HFF-Myc (cell line): Measurements from ENCODE around the gene BET1.

Source experiments
- DNase-seq: peaks from one replicate; pipeline ENCODE4 v3.0.0-alpha.2; 2011; ENCODE audit warnings: low read depth; ENCODE audit errors: extremely low read depth
- H3K4me3 ChIP-seq: replicated peaks from 2 replicates; pipeline ENCODE4 v1.5.1; 2011; ENCODE audit warnings: low read depth, mild to moderate bottlenecking, control low read depth, low read length
- TF ChIP-seq, protein P1 (sequence below): IDR thresholded peaks from 2 replicates; pipeline ENCODE4 v1.5.1; 2012; ENCODE audit warnings: mild to moderate bottlenecking, low read depth, low read length, control low read depth; ENCODE audit errors: missing control alignments

BET1 gene

DNA sequence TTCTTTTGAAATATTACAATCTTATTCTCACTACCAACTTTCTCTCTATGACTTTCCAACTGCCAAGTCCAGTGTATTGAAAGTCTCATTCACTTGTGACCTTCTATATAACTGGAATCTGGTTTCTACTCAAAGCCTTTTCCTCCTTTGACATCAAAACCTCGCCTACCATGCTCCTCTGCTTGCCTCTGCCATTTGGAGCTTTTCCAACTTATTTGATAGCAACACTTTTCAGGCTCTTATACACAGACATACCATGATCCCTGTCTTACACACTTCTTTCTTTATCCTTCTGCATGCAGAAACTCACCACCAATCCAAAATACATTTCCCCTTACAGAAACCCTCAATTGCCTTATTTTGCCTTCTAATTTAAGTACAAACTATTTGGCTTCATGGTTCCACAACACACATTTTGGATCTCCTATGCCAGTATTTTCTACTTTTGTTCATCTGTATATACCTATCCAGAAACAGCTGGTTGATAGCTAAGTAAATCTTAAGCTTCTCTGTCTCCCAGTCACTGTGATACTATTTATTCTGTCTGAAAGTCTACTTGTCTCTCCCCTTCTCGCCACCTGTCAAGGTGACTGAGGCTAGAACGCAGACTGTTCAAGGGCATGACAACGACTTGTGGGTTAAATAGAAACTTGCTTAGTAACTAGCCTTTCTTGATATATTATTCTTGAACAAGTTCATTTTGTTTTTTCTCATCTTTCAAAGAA, 60.2 kb downstream of the BET1 start:
- no peak overlapping the region for H3K4me3 ChIP-seq
- TF ChIP-seq, protein P1, sequence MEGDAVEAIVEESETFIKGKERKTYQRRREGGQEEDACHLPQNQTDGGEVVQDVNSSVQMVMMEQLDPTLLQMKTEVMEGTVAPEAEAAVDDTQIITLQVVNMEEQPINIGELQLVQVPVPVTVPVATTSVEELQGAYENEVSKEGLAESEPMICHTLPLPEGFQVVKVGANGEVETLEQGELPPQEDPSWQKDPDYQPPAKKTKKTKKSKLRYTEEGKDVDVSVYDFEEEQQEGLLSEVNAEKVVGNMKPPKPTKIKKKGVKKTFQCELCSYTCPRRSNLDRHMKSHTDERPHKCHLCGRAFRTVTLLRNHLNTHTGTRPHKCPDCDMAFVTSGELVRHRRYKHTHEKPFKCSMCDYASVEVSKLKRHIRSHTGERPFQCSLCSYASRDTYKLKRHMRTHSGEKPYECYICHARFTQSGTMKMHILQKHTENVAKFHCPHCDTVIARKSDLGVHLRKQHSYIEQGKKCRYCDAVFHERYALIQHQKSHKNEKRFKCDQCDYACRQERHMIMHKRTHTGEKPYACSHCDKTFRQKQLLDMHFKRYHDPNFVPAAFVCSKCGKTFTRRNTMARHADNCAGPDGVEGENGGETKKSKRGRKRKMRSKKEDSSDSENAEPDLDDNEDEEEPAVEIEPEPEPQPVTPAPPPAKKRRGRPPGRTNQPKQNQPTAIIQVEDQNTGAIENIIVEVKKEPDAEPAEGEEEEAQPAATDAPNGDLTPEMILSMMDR, result no peak
- no peak for DNase-seq
